ENCODE data around the gene COQ10B. TPM values are rescaled to one million over a fixed set of nuclear protein-coding genes. Genes with fewer than 3 reads are reported as not detected.
A peak's percentile ranks its signal among the peaks of the same experiment; 100 is the strongest.

COQ10B gene
- total and polyA plus RNA-seq, 4 donors: 12.0 to 22.1 (median 16.5) TPM

DNA sequence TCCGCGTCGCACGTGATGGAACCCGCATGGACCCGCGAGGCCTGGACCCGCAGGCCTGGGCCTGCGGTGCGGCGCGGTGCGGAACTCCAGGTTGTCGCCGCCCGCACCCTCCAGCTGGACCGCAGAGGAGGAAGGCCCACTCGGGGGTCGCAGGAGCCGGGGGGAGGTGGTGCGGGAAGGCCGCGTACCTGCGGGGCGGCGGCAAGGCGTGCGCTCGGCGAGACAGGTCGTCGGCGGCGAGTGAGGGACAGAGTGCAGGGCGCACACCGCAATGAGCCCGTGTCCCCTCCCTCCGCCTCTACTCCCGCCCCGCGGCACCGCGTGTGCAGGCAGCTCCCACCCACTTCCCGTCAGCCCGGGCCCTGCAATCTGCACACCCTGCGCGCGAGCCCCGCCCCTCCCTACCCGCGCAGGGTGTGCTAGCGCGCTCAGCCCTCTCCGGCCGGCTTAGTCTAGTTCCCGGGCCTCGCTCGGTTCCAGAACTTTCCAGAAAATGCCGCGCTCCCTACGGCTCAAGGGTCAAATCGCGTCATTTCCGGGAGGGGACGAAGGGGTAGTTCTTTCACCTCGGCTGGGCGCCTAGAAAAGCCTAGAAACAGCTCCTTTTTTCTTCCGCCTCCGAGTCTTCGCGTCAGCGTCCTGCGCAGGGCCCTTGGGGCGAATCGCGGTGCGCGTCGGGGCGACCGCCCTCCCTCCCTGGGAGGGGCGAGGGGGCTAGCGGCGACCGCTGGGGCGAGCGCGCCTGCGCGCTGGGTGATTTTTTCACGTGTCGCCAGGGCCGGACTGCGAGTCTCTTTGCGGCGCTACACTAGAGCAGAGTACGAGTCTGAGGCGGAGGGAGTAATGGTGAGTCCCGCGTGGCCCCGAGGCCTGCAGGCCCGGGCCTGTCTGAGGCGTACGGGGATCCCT, 46.5 kb downstream of the COQ10B start, which contains the start of the genes HSPD1 and HSPE1 (continued):
- TF ChIP-seq, protein P1, sequence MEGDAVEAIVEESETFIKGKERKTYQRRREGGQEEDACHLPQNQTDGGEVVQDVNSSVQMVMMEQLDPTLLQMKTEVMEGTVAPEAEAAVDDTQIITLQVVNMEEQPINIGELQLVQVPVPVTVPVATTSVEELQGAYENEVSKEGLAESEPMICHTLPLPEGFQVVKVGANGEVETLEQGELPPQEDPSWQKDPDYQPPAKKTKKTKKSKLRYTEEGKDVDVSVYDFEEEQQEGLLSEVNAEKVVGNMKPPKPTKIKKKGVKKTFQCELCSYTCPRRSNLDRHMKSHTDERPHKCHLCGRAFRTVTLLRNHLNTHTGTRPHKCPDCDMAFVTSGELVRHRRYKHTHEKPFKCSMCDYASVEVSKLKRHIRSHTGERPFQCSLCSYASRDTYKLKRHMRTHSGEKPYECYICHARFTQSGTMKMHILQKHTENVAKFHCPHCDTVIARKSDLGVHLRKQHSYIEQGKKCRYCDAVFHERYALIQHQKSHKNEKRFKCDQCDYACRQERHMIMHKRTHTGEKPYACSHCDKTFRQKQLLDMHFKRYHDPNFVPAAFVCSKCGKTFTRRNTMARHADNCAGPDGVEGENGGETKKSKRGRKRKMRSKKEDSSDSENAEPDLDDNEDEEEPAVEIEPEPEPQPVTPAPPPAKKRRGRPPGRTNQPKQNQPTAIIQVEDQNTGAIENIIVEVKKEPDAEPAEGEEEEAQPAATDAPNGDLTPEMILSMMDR (IDR thresholded peaks at IDR 0.05; ENCODE audit: low read depth, low read length, missing input control): no peak
- TF ChIP-seq RAD21 (IDR thresholded peaks at IDR 0.05): no peak

DNA sequence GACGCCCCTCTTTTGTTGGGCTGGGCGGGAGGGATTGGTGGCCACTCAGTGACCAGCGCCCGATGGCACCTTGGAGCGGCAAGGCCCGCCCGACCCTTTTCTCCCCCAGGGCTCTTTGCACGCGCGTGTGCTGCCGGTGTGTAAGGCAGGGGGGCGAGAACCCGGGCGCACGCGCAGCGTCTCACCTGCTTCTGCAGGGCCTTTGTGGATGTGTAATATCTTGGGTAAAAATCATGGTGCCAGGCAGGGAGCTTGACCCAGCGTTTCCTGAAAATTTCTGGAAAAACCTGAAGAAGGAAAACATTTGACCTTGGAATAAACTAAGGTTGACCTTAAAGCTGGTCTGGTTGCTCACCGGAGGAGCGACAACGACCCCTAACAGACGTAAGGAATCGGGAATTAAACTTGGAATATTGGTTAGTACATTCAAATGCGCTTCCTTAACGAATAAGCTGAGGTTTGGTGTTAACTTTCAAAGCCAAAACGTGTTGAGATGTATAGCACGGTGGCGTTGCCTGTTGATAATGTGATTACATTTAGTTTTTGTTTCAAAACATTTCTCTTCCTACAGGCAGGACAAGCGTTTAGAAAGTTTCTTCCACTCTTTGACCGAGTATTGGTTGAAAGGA, 47.3 kb downstream of the COQ10B start:
- TF ChIP-seq, protein P2, sequence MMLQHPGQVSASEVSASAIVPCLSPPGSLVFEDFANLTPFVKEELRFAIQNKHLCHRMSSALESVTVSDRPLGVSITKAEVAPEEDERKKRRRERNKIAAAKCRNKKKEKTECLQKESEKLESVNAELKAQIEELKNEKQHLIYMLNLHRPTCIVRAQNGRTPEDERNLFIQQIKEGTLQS (IDR thresholded peaks at IDR 0.05): no peak
- TF ChIP-seq, protein P3, sequence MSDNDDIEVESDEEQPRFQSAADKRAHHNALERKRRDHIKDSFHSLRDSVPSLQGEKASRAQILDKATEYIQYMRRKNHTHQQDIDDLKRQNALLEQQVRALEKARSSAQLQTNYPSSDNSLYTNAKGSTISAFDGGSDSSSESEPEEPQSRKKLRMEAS (IDR thresholded peaks at IDR 0.05): no peak
- TF ChIP-seq, protein P1 (IDR thresholded peaks at IDR 0.05; ENCODE audit: low read depth, low read length, missing input control): no peak
- TF ChIP-seq NR2F2 (IDR thresholded peaks at IDR 0.05) (no peak), GABPA (IDR thresholded peaks at IDR 0.05 in 1 of 2, conservative IDR thresholded peaks at IDR 0.05 in 1 of 2) (no peak), RAD21 (IDR thresholded peaks at IDR 0.05) (no peak), TAF1 (conservative IDR thresholded peaks at IDR 0.05) (no peak), EGR1 (IDR thresholded peaks at IDR 0.05; ENCODE audit: low read depth in 2 of 2) (no peak), RXRA (IDR thresholded peaks at IDR 0.05) (no peak)
- Histone ChIP-seq H3K27me3 (ENCODE audit: control insufficient read depth in 4 of 4, insufficient read depth in 4 of 4, low read length in 3 of 4) (no peaks in the 10 kb centered on the region), H3K27ac (ENCODE audit: low read depth in 1 of 2, low read length in 2 of 2) (peak overlapping the region; percentile 93 to 97), H3K4me1 (ENCODE audit: control insufficient read depth in 4 of 4, insufficient read depth in 4 of 4, low read length in 3 of 4) (peaks cover 8 to 34% (median 10%) of the 10 kb centered on the region in 4 donors), H3K4me3 (ENCODE audit: low read depth in 1 of 3, low read length in 3 of 3) (peak overlapping the region; percentile 72 to 90 (median 82)), H3K9ac (ENCODE audit: low read depth in 1 of 2, low read length in 2 of 2) (peak overlapping the region; percentile 92 to 96), H3K9me3 (ENCODE audit: control insufficient read depth in 4 of 4, low read length in 3 of 4) (no peaks in the 10 kb centered on the region), H3K36me3 (ENCODE audit: control insufficient read depth in 4 of 4, insufficient read depth in 3 of 4, low read depth in 1 of 4, low read length in 3 of 4) (peaks cover 3 to 38% (median 19%) of the 10 kb centered on the region in 4 donors)
- under 1% methylated on average over 30 of the region's 30 CpGs for WGBS
- no peak for DNase-seq (ENCODE audit: low spot score)

DNA sequence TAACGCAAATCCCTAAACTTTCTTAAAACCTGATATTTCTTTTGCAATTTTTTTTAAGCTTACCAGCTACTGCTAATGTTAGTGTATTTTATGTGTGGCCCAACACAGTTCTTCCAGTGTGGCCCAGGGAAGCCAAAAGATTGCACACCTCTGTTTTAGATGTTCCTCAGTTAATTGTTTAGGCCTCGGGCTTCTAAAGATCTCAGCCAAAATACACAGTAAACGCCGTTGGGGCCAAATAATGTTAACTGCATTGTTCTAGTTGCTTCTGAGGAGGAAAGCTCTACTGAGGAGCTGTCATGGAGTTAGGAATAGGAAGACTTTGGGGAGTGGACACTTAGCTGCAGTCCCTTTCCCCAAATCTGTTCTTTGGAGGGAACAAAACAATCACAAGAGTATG, 48.8 kb downstream of the COQ10B start:
- peak overlapping the region; percentile 26 to 82 (median 72) for H3K4me3 ChIP-seq (ENCODE audit: low read depth in 1 of 3, low read length in 3 of 3)
- H3K27me3 ChIP-seq (ENCODE audit: control insufficient read depth in 4 of 4, insufficient read depth in 4 of 4, low read length in 3 of 4): no peaks in the 10 kb centered on the region
- peak overlapping the region; percentile 93 to 97 for H3K27ac ChIP-seq (ENCODE audit: low read depth in 1 of 2, low read length in 2 of 2)
- TF ChIP-seq YY1 (IDR thresholded peaks at IDR 0.05) (peak; percentile 14), SP1 (IDR thresholded peaks at IDR 0.05) (no peak)
- TF ChIP-seq, protein P4, sequence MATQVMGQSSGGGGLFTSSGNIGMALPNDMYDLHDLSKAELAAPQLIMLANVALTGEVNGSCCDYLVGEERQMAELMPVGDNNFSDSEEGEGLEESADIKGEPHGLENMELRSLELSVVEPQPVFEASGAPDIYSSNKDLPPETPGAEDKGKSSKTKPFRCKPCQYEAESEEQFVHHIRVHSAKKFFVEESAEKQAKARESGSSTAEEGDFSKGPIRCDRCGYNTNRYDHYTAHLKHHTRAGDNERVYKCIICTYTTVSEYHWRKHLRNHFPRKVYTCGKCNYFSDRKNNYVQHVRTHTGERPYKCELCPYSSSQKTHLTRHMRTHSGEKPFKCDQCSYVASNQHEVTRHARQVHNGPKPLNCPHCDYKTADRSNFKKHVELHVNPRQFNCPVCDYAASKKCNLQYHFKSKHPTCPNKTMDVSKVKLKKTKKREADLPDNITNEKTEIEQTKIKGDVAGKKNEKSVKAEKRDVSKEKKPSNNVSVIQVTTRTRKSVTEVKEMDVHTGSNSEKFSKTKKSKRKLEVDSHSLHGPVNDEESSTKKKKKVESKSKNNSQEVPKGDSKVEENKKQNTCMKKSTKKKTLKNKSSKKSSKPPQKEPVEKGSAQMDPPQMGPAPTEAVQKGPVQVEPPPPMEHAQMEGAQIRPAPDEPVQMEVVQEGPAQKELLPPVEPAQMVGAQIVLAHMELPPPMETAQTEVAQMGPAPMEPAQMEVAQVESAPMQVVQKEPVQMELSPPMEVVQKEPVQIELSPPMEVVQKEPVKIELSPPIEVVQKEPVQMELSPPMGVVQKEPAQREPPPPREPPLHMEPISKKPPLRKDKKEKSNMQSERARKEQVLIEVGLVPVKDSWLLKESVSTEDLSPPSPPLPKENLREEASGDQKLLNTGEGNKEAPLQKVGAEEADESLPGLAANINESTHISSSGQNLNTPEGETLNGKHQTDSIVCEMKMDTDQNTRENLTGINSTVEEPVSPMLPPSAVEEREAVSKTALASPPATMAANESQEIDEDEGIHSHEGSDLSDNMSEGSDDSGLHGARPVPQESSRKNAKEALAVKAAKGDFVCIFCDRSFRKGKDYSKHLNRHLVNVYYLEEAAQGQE (IDR thresholded peaks at IDR 0.05): peak; percentile 29
- peaks cover 0 to 23% (median 7%) of the 10 kb centered on the region in 4 donors for H3K36me3 ChIP-seq (ENCODE audit: control insufficient read depth in 4 of 4, insufficient read depth in 3 of 4, low read depth in 1 of 4, low read length in 3 of 4)
- peak overlapping the region; percentile 46 to 96 for H3K9ac ChIP-seq (ENCODE audit: low read depth in 1 of 2, low read length in 2 of 2)
- H3K9me3 ChIP-seq (ENCODE audit: control insufficient read depth in 4 of 4, low read length in 3 of 4): no peaks in the 10 kb centered on the region
- H3K4me1 ChIP-seq (ENCODE audit: control insufficient read depth in 4 of 4, insufficient read depth in 4 of 4, low read length in 3 of 4): peaks cover 3 to 19% (median 5%) of the 10 kb centered on the region in 4 donors
- no peak for DNase-seq (ENCODE audit: low spot score)
- 35% methylated on average over 4 of the region's 4 CpGs for WGBS
